A673 (cell line): Measurements from ENCODE around the gene KCNK5. TPM values are rescaled to one million over a fixed set of nuclear protein-coding genes. Genes with fewer than 3 reads are reported as not detected.

ENCODE experiments used
- BruUV-seq: library from RNA; stranded (reverse); fragments of 400-500 nt; replicated peaks from 2 replicates; lab custom pipeline; 2021; lab: Mats Ljungman, UMichigan
- CTCF ChIA-PET: fragments of 300-600 bp; sonication (Branson Sonifier 250); formaldehyde crosslinking; loops from one replicate; lab custom pipeline; 2022; ENCODE audit warnings: antibody characterized with exemption; lab: Charles Lee
- POLR2A ChIA-PET: fragments of 300-600 bp; sonication (Branson Sonifier 250); formaldehyde crosslinking; loops from one replicate; lab custom pipeline; 2022; ENCODE audit warnings: antibody characterized with exemption; ENCODE audit not compliant: low non-redundant PET; lab: Charles Lee
- DNase-seq: peaks from one replicate; pipeline ENCODE4 v3.0.0-alpha.2; 2015; ENCODE audit warnings: low spot score
- H3K27ac ChIP-seq: fragments of 200-600 bp; sonication (generic); 2 replicates; pipeline ENCODE4 v1.5.1; 2016; ENCODE audit warnings: mixed run types, low read depth, mild to moderate bottlenecking, mixed read lengths, antibody characterized with exemption, low read length; ENCODE audit not compliant: poor library complexity, severe bottlenecking
- H3K27me3 ChIP-seq: fragments of 200-600 bp; sonication (generic); replicated peaks from 2 replicates; pipeline ENCODE4 v1.6.1; 2017; ENCODE audit warnings: mixed run types, low read depth, mild to moderate bottlenecking, mixed read lengths, antibody characterized with exemption, low read length; ENCODE audit not compliant: insufficient read depth, poor library complexity
- H3K36me3 ChIP-seq: fragments of 200-600 bp; sonication (generic); 2 replicates; pipeline ENCODE4 v1.6.1; 2016; ENCODE audit warnings: mixed run types, mild to moderate bottlenecking, mixed read lengths, antibody characterized with exemption, low read length; ENCODE audit not compliant: insufficient read depth, poor library complexity, severe bottlenecking
- H3K4me1 ChIP-seq: fragments of 200-600 bp; sonication (generic); 2 replicates; pipeline ENCODE4 v1.6.1; 2017; ENCODE audit warnings: mixed run types, mild to moderate bottlenecking, mixed read lengths, antibody characterized with exemption, low read length; ENCODE audit not compliant: insufficient read depth, poor library complexity, severe bottlenecking
- H3K4me3 ChIP-seq: fragments of 200-600 bp; sonication (generic); 2 replicates; pipeline ENCODE4 v1.5.1; 2016; ENCODE audit warnings: low read depth, mixed run types, mild to moderate bottlenecking, mixed read lengths, low read length; ENCODE audit not compliant: poor library complexity, severe bottlenecking
- H3K9me3 ChIP-seq: fragments of 200-600 bp; sonication (generic); 2 replicates; pipeline ENCODE4 v1.6.1; 2016; ENCODE audit warnings: mixed run types, low read depth, mild to moderate bottlenecking, mixed read lengths, antibody characterized with exemption, low read length; ENCODE audit not compliant: poor library complexity, severe bottlenecking
- CTCF ChIP-seq: fragments of 300-800, 200-600 bp; sonication (generic); conservative IDR thresholded peaks from 2 replicates; pipeline ENCODE4 v1.5.1; 2017; ENCODE audit warnings: low read depth, mild to moderate bottlenecking, antibody characterized with exemption, low read length, moderate library complexity, mixed read lengths
- EZH2 ChIP-seq: fragments of 200-600 bp; sonication (generic); IDR thresholded peaks from 2 replicates; pipeline ENCODE4 v1.6.1; 2017; ENCODE audit warnings: borderline replicate concordance, low read depth, mild to moderate bottlenecking, mixed read lengths, antibody characterized with exemption, low read length; ENCODE audit not compliant: poor library complexity, severe bottlenecking
- intact Hi-C: fragments of 100-400 bp; cut with micrococcal nuclease; formaldehyde crosslinking; loops from one replicate; pipeline ENCODE4 v1.10.0; 2022; ENCODE audit not compliant: unreplicated experiment
- total RNA-seq: library from RNA; stranded (reverse); gene quantifications from 2 replicates; pipeline ENCODE4 v1.2.3, GENCODE V29; 2021

Gene KCNK5
- total RNA-seq, 1 experiment from 2014 or later = not detected

DNA sequence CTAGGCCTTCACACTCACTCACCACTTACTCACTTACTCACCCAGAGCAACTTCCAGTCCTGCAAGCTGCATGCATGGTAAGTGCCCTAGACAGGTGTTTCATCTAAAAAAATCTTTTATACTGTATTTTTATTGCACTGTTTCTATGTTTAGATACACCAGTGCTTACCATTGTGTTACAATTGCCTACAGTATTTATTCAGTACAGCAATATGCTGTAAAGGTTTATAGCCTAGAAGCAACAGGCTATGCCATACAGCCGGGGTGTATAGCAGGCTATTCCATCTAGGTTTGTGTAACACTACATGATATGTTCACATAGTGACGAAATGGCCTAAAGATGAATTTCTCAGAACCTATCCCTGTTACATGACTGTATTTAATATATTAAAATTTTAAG lies 37.1 kb upstream of the KCNK5 start:
- Histone ChIP-seq H3K27ac (no peak overlapping the region), H3K4me1 (no peaks in the 10 kb centered on the region), H3K36me3 (no peaks in the 10 kb centered on the region), H3K4me3 (no peak overlapping the region), H3K9me3 (no peaks in the 10 kb centered on the region), H3K27me3 (peaks cover 9% of the 10 kb centered on the region)
- intact Hi-C loops = no loop called here
- BruUV-seq = no TSS peak
- TF ChIP-seq EZH2 (no peak), CTCF (no peak)
- no peak for DNase-seq
- ChIA-PET POLR2A (no interaction called here), CTCF (no interaction called here)

DNA sequence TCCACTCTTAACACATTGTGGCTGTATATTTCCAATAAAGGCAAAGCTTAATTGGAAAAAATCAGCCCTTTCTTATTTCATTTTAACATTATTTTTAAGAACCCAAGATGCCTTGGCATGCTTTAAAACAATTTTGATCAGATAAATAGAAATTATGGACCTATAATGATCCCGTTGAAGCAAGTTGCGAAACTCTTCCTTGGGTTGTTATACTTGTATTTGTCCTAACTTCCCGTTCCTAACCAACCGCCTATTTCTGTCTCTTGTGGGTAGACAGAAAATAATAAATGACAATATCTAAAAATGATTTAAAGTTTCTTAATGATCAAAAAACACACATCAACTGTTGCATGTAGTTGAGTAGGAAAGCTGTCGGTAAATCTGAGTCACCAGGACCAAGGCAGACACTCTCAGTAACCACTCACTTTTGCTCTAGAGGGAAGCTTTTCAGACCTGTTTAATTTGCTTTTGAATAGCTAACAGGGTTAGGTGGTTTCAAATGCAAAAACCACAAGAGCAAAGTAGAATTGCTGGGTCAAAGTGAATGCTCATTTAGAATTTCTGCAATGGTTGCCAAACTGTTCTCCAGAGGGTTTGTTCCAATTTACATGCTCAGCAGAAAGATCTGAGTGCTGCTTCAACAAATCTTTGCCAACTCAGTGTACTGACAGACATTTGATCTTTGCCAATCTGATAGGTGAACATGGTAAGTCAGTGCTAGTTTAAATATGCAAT lies 34.2 kb upstream of the KCNK5 start:
- TF ChIP-seq EZH2 = no peak
- no peak for TF ChIP-seq CTCF
- no TSS peak for BruUV-seq
- H3K4me3 ChIP-seq = no peak overlapping the region
- intact Hi-C loops = no loop called here
- no peaks in the 10 kb centered on the region for H3K4me1 ChIP-seq
- DNase-seq = no peak
- H3K27ac ChIP-seq = no peak overlapping the region
- ChIA-PET POLR2A (no interaction called here), CTCF (no interaction called here)
- no peaks in the 10 kb centered on the region for H3K9me3 ChIP-seq
- peaks cover 13% of the 10 kb centered on the region for H3K27me3 ChIP-seq
- H3K36me3 ChIP-seq = no peaks in the 10 kb centered on the region

- Histone ChIP-seq H3K4me1 (no peaks in the 10 kb centered on the region), H3K36me3 (no peaks in the 10 kb centered on the region), H3K9me3 (no peaks in the 10 kb centered on the region), H3K27me3 (peaks cover 13% of the 10 kb centered on the region), H3K27ac (no peak overlapping the region), H3K4me3 (no peak overlapping the region)
- ChIA-PET POLR2A (no interaction called here), CTCF (no interaction called here)
- intact Hi-C loops = no loop called here
- BruUV-seq = no TSS peak
- TF ChIP-seq CTCF (no peak), EZH2 (no peak)
- no peak for DNase-seq
Measured at GRCh38 chr6:39261751-39262150, 32.5 kb upstream of the KCNK5 start.
